K562 (cell line): Measurements from ENCODE around the gene RELL1. TPM values are rescaled to one million over a fixed set of nuclear protein-coding genes. Genes with fewer than 3 reads are reported as not detected.

Experiments
- AFF4 ChIP-seq: sonication (generic); formaldehyde crosslinking; IDR thresholded peaks from 2 replicates; pipeline ENCODE4 v1.8.0; 2023; ENCODE audit warnings: mild to moderate bottlenecking, missing genetic modification reagents
- CBX1 ChIP-seq: sonication (generic); IDR thresholded peaks from 2 replicates; pipeline ENCODE4 v1.6.1; 2016; ENCODE audit warnings: antibody characterized with exemption, low read depth, mild to moderate bottlenecking
- EGR1 ChIP-seq: fragments of 450-650 bp; conservative IDR thresholded peaks from 2 replicates; pipeline ENCODE4 v1.6.1; 2017; ENCODE audit warnings: mild to moderate bottlenecking
- RBBP5 ChIP-seq: fragments of 200-600 bp; sonication (generic); IDR thresholded peaks from 2 replicates; pipeline ENCODE4 v1.6.1; 2012; ENCODE audit warnings: borderline replicate concordance, mild to moderate bottlenecking, low read length, control low read depth, inconsistent platforms; ENCODE audit not compliant: insufficient read depth, poor library complexity, severe bottlenecking
- UBTF ChIP-seq, 2 experiments: IDR thresholded peaks; 2 replicates each; pipeline ENCODE4 v1.6.1; 2012; ENCODE audit warnings: improper control_type of control experiment in 2 of 2, low read depth in 2 of 2, low read length in 2 of 2, borderline replicate concordance in 1 of 2
- USF1 ChIP-seq: sonication (generic); formaldehyde crosslinking; IDR thresholded peaks from 2 replicates; pipeline ENCODE4 v1.9.0; 2022; ENCODE audit warnings: mild to moderate bottlenecking, missing genetic modification reagents
- ZNF511 ChIP-seq: sonication (generic); formaldehyde crosslinking; IDR thresholded peaks from 2 replicates; pipeline ENCODE4 v1.8.0; 2022; ENCODE audit warnings: mild to moderate bottlenecking, missing genetic modification reagents
- polyA plus RNA-seq, 8 experiments: library from polyadenylated mRNA; depleted of rRNA in 4 of 8; stranded (reverse) in 5 of 8; unstranded in 3 of 8; fragments of >200 nt; fragmentation: Nextera tagmentation in 2 of 8; fragmentation: Illumina TruSeq in 1 of 8; extraction: Ambion mirVana in 2 of 8; extraction: Trizol in 1 of 8; gene quantifications; 2 replicates each; pipeline versions ENCODE4 v1.2.1 to v1.2.3, GENCODE V29; 2011 to 2014; ENCODE audit warnings: inconsistent platforms in 1 of 8, missing spikeins in 1 of 8
- total RNA-seq, 7 experiments: library from RNA; depleted of rRNA in 6 of 7; stranded (reverse); fragments of >200 nt in 6 of 7; fragmentation: Illumina TruSeq in 2 of 7; extraction: Trizol in 2 of 7; gene quantifications; 2 replicates each; pipeline versions ENCODE4 v1.2.1 to v1.2.3, GENCODE V29; 2011 to 2021; ENCODE audit warnings: low replicate concordance in 1 of 7

RELL1 gene
- total and polyA plus RNA-seq, 9 of the 15 experiments (the other 6 are each of a cell fraction or from before 2014, with no cell fraction given) = 0.06 to 3.5 (median 1.7) TPM; not detected in 1

GRCh38 chr4:37686373-37687193 lies at the start of gene RELL1 (continued):
- TF ChIP-seq ZNF511 (CRISPR knock-in tag) (0 out of 2 replicates have a peak, but pooled peaks have one; percentile 2), EGR1 (peak; percentile 79), RBBP5 (peak; percentile 19), UBTF (IDR thresholded peaks at IDR 0.05; ENCODE audit: borderline replicate concordance in 1 of 2, low read depth in 2 of 2, low read length in 2 of 2) (no peak), CBX1 (0 out of 2 replicates have a peak, but pooled peaks have one; percentile 47), AFF4 (CRISPR knock-in tag) (0 out of 2 replicates have a peak, but pooled peaks have one; percentile 2), USF1 (peak; percentile 96)
